PC-3 (cell line): ENCODE results near the gene NAGPA. TPM values are rescaled to one million over a fixed set of nuclear protein-coding genes. Genes with fewer than 3 reads are reported as not detected.

Experiments
- ATAC-seq: fragments of 200-7000 bp; cut with Tn5 transposase; 2 replicates; pipeline ENCODE4 v1.9.1; 2020; ENCODE audit warnings: mild to moderate bottlenecking, moderate library complexity
- BruUV-seq: library from RNA; stranded (reverse); fragments of 400-500 nt; replicated peaks from 2 replicates; lab custom pipeline; 2021; lab: Mats Ljungman, UMichigan
- CTCF ChIA-PET: fragments of 300-600 bp; sonication (Branson Sonifier 250); formaldehyde crosslinking; loops from one replicate; lab custom pipeline; 2022; ENCODE audit warnings: antibody characterized with exemption; lab: Charles Lee
- POLR2A ChIA-PET: fragments of 300-600 bp; sonication (Branson Sonifier 250); formaldehyde crosslinking; loops from one replicate; lab custom pipeline; 2022; ENCODE audit warnings: antibody characterized with exemption; ENCODE audit not compliant: unreplicated experiment; lab: Charles Lee
- DNase-seq: peaks from one replicate; pipeline ENCODE4 v3.0.0-alpha.2; 2015
- H2AFZ ChIP-seq: fragments of 300-600 bp; sonication (generic); 2 replicates; pipeline ENCODE4 v1.6.0; 2016; ENCODE audit warnings: antibody characterized with exemption, low read length
- H3F3A ChIP-seq: fragments of 300-600 bp; sonication (generic); one replicate; pipeline ENCODE4 v1.6.0; 2017; ENCODE audit warnings: antibody characterized with exemption, low read length, control low read depth, mild to moderate bottlenecking; ENCODE audit not compliant: unreplicated experiment
- H3K27ac ChIP-seq: fragments of 300-600 bp; sonication (generic); 2 replicates; pipeline ENCODE4 v1.5.1; 2016; ENCODE audit warnings: mild to moderate bottlenecking, low read length
- H3K27me3 ChIP-seq: fragments of 300-600 bp; sonication (generic); 2 replicates; pipeline ENCODE4 v1.6.1; 2016; ENCODE audit warnings: low read length, mixed read lengths
- H3K36me3 ChIP-seq: fragments of 300-600 bp; sonication (generic); 2 replicates; pipeline ENCODE4 v1.6.1; 2016; ENCODE audit warnings: low read depth, mixed run types, low read length, mixed read lengths
- H3K4me1 ChIP-seq: fragments of 300-600 bp; sonication (generic); 2 replicates; pipeline ENCODE4 v1.5.1; 2016; ENCODE audit warnings: low read length; ENCODE audit not compliant: insufficient read depth
- H3K4me2 ChIP-seq: fragments of 300-600 bp; sonication (generic); 2 replicates; pipeline ENCODE4 v1.6.0; 2016; ENCODE audit warnings: low read length
- H3K4me3 ChIP-seq: fragments of 300-600 bp; sonication (generic); 2 replicates; pipeline ENCODE4 v1.5.1; 2016; ENCODE audit warnings: mild to moderate bottlenecking, low read length, mixed read lengths
- H3K79me2 ChIP-seq: fragments of 300-600 bp; sonication (generic); 2 replicates; pipeline ENCODE4 v1.6.1; 2017; ENCODE audit warnings: low read length, mixed read lengths
- H3K9ac ChIP-seq: fragments of 300-600 bp; sonication (generic); 2 replicates; pipeline ENCODE4 v1.6.0; 2016; ENCODE audit warnings: mild to moderate bottlenecking, low read length
- H3K9me2 ChIP-seq: fragments of 300-600 bp; sonication (generic); replicated peaks from 2 replicates; pipeline ENCODE4 v1.6.1; 2016; ENCODE audit warnings: mixed run types, low read length, mixed read lengths
- H3K9me3 ChIP-seq: fragments of 300-600 bp; sonication (generic); 2 replicates; pipeline ENCODE4 v1.6.1; 2016; ENCODE audit warnings: low read length, mixed read lengths
- H4K20me1 ChIP-seq: fragments of 300-600 bp; sonication (generic); 2 replicates; pipeline ENCODE4 v1.6.1; 2016; ENCODE audit warnings: low read length, mixed read lengths
- EZH2 ChIP-seq: fragments of 300-600 bp; sonication (generic); IDR thresholded peaks from one replicate; pipeline ENCODE4 v1.6.1; 2017; ENCODE audit warnings: antibody characterized with exemption, mild to moderate bottlenecking, low read length; ENCODE audit not compliant: unreplicated experiment
- EZH2phosphoT487 ChIP-seq: fragments of 300-600 bp; sonication (generic); IDR thresholded peaks from 2 replicates; pipeline ENCODE4 v1.6.1; 2018; ENCODE audit warnings: mild to moderate bottlenecking, antibody characterized with exemption, low read length, borderline replicate concordance
- intact Hi-C: fragments of 100-400 bp; cut with micrococcal nuclease; formaldehyde crosslinking; loops from 2 replicates; pipeline ENCODE4 v1.9.0; 2023
- total RNA-seq: library from RNA; depleted of rRNA; stranded (reverse); fragments of >200 nt; gene quantifications from 2 replicates; pipeline ENCODE4 v1.2.3, GENCODE V29; 2014
- TF ChIP-seq, protein P1 (sequence below): fragments of 300-600 bp; sonication (generic); conservative IDR thresholded peaks from 2 replicates; pipeline ENCODE4 v1.5.1; 2017; ENCODE audit warnings: antibody characterized with exemption, low read depth, mild to moderate bottlenecking, low read length

Gene NAGPA
- total RNA-seq, 1 experiment from 2014 or later = 26.2 TPM

DNA sequence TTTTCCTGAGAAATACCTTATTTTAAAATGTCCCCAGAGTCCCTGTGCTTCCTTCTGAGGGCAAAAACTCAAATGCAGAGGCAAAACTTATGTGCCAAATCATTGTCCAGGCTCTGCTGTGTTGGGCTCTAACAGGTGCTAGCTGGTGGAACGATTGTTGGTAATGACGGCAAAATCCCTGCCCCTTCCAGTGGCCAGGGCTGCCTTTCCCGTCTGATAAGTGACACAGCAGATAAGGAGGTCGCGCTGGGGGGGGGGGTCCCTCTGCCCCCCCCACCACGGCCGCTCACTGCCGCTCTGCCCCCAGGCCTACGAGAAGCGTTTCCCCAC, 46.5 kb downstream of the NAGPA start:
- Histone ChIP-seq H3K4me3 (no peak overlapping the region), H3K4me1 (no peaks in the 10 kb centered on the region), H3K9me3 (no peaks in the 10 kb centered on the region), H3K27ac (no peak overlapping the region), H3K4me2 (no peak overlapping the region), H3K79me2 (no peaks in the 10 kb centered on the region), H3K36me3 (no peaks in the 10 kb centered on the region), H3K9ac (no peak overlapping the region), H3K9me2 (no peaks in the 10 kb centered on the region), H2AFZ (no peak overlapping the region), H3K27me3 (no peaks in the 10 kb centered on the region), H3F3A (no peaks in the 10 kb centered on the region), H4K20me1 (no peaks in the 10 kb centered on the region)
- intact Hi-C loops = no loop called here
- no TSS peak for BruUV-seq
- CTCF ChIA-PET = no interaction called here
- no peak for ATAC-seq
- DNase-seq = no peak
- TF ChIP-seq EZH2 (no peak), EZH2phosphoT487 (no peak)
- TF ChIP-seq, protein P1, sequence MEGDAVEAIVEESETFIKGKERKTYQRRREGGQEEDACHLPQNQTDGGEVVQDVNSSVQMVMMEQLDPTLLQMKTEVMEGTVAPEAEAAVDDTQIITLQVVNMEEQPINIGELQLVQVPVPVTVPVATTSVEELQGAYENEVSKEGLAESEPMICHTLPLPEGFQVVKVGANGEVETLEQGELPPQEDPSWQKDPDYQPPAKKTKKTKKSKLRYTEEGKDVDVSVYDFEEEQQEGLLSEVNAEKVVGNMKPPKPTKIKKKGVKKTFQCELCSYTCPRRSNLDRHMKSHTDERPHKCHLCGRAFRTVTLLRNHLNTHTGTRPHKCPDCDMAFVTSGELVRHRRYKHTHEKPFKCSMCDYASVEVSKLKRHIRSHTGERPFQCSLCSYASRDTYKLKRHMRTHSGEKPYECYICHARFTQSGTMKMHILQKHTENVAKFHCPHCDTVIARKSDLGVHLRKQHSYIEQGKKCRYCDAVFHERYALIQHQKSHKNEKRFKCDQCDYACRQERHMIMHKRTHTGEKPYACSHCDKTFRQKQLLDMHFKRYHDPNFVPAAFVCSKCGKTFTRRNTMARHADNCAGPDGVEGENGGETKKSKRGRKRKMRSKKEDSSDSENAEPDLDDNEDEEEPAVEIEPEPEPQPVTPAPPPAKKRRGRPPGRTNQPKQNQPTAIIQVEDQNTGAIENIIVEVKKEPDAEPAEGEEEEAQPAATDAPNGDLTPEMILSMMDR = no peak
- POLR2A ChIA-PET = no interaction called here

DNA sequence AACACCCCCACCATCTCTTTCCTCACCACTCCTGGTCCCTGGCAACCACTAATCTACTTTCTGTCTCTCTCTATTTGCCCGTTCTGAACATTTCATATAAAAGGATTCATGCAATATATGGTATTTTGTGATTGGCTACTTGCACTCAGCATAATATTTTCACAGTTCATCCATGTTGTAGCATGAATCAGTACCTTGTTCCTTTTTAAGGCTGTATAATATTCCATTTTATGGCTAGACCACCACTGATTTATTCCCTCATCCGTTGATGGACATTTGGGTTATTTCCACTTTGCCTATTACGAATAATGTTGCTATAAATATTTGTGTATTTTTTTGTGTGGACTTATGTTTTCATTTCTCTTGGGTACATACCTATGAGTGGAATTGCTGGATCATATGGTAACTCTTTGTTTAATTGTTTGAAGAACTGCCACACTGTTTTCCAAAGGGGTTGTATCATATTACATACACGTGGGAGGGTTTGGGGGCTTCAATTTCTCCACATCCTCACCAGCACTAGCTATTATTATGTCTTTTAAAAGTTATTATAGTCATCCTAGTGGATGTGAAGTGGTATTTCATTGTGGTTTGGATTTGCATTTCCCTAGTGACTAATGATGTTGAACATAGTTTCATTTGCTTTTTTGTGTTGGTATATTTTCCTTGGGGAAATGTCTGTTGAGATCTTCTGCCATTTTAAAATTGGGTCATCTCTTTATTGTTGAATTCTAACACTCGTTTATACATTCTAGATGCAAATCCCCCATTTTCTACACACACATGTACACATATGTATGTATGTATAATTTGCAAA, 49.4 kb downstream of the NAGPA start:
- intact Hi-C loops = no loop called here
- TF ChIP-seq EZH2 = no peak
- TF ChIP-seq EZH2phosphoT487 = no peak
- TF ChIP-seq, protein P1 = no peak
- H3K9me3 ChIP-seq = no peaks in the 10 kb centered on the region
- CTCF ChIA-PET = interaction anchor here (0.6 kb wide), 1 partner anchor 84 kb away, joined by 3 read pairs; no protein-coding TSS in a partner anchor
- no peak for ATAC-seq
- no peaks in the 10 kb centered on the region for H3K4me1 ChIP-seq
- BruUV-seq = no TSS peak
- H3K4me3 ChIP-seq = no peak overlapping the region
- no peaks in the 10 kb centered on the region for H3K36me3 ChIP-seq
- no peaks in the 10 kb centered on the region for H3K9me2 ChIP-seq
- no peak for DNase-seq
- H3K79me2 ChIP-seq = no peaks in the 10 kb centered on the region
- H3F3A ChIP-seq = no peaks in the 10 kb centered on the region
- H2AFZ ChIP-seq = no peak overlapping the region
- no peak overlapping the region for H3K27ac ChIP-seq
- H3K9ac ChIP-seq = no peak overlapping the region
- H4K20me1 ChIP-seq = no peaks in the 10 kb centered on the region
- POLR2A ChIA-PET = no interaction called here
- no peaks in the 10 kb centered on the region for H3K27me3 ChIP-seq
- H3K4me2 ChIP-seq = no peak overlapping the region

DNA sequence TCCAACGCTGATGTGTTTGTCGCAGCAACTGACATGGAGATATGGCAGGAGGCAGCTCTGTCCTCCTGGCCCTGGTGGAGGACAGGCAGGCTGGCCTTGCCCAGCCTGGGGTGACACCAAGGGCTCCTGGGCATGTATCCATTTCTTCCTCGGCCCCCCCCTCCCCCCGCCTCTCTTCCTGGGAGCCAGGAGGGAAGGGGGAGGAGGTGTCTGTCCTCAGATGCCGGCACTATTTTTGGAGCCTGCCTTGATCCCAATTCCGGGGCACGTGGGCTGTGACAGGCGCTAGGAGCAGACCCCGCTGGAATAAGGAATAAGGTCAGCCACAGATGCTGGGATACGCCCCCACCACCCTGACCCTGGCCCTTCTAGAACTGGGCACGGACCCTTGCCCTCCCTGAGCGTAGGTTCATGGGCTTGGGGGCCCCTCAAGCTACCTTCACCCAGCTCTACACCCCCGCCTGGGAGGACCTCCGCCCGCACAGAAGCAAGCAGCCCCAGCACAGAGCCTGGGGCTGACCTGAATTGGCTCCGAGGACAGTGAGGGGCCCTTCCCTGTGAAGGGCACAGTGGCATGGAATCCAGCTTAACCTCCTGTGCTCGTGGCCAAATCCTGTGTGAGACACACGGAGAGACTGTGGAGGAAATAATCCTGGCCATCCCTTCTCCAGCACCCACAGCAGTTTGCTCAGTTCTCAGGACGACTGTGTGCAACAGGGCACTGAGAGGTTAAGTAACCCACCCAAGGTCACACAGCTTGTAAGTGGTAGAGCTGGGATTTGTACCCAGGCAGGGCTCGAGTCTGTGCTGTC, 51.5 kb downstream of the NAGPA start:
- no peaks in the 10 kb centered on the region for H3K36me3 ChIP-seq
- TF ChIP-seq, protein P1 = no peak
- TF ChIP-seq EZH2phosphoT487 (no peak), EZH2 (no peak)
- no peak overlapping the region for H3K4me3 ChIP-seq
- no peak overlapping the region for H3K4me2 ChIP-seq
- intact Hi-C loops = no loop called here
- no peaks in the 10 kb centered on the region for H3K27me3 ChIP-seq
- no peak overlapping the region for H3K27ac ChIP-seq
- H4K20me1 ChIP-seq = no peaks in the 10 kb centered on the region
- no peak overlapping the region for H3K9ac ChIP-seq
- ATAC-seq = no peak
- CTCF ChIA-PET = no interaction called here
- H3K79me2 ChIP-seq = no peaks in the 10 kb centered on the region
- DNase-seq = no peak
- no peaks in the 10 kb centered on the region for H3K9me3 ChIP-seq
- POLR2A ChIA-PET = no interaction called here
- H3K9me2 ChIP-seq = no peaks in the 10 kb centered on the region
- H2AFZ ChIP-seq = no peak overlapping the region
- no TSS peak for BruUV-seq
- H3K4me1 ChIP-seq = no peaks in the 10 kb centered on the region
- H3F3A ChIP-seq = no peaks in the 10 kb centered on the region
